HepG2 (cell line): ENCODE data around the gene EXOC3L4. TPM values are rescaled to one million over a fixed set of nuclear protein-coding genes. Genes with fewer than 3 reads are reported as not detected.

Experiments
- ATAC-seq: fragments of 200-7000 bp; cut with Tn5 transposase; 3 replicates; pipeline ENCODE4 v1.9.1; 2020; ENCODE audit warnings: mild to moderate bottlenecking, moderate library complexity
- BruUV-seq: library from RNA; stranded (reverse); fragments of 400-500 nt; replicated peaks from 2 replicates; lab custom pipeline; 2021; lab: Mats Ljungman, UMichigan
- CTCF ChIA-PET: fragments of 300-600 bp; formaldehyde crosslinking; extraction: SDS; loops from one replicate; lab custom pipeline; 2021; ENCODE audit warnings: low total read pairs, inconsistent platforms, low intra/inter-chr PET ratio; lab: Yijun Ruan, JAX
- POLR2A ChIA-PET: fragments of 350-600 bp; sonication (Branson Sonifier 250); formaldehyde crosslinking; loops from one replicate; lab custom pipeline; 2020; ENCODE audit warnings: antibody characterized with exemption, inconsistent platforms; lab: Yijun Ruan, JAX
- DNase-seq: peaks from one replicate; pipeline ENCODE4 v3.0.0-alpha.2; 2015; ENCODE audit warnings: low spot score
- FAIRE-seq: peaks from 3 replicates; lab custom pipeline; 2011; peaks lifted over from hg19 to GRCh38; lab: Jason Lieb, UNC
- H2AFZ ChIP-seq: one replicate; pipeline ENCODE4 v1.6.1; 2011; ENCODE audit warnings: low read length, inconsistent platforms
- H3K27ac ChIP-seq: fragments of 300-600 bp; 3 replicates; pipeline ENCODE4 v1.8.0; 2011; ENCODE audit warnings: mixed run types, mild to moderate bottlenecking, mixed read lengths, low read length, inconsistent platforms; ENCODE audit not compliant: insufficient read depth; ENCODE audit errors: extremely low read length
- H3K27me3 ChIP-seq, 2 experiments: fragments of 200-600 bp in 1 of 2; 2 replicates in 1 of 2; 3 replicates in 1 of 2; pipeline versions ENCODE4 v1.6.0 to v1.8.0; 2011; ENCODE audit warnings: low read length in 2 of 2, mild to moderate bottlenecking in 2 of 2, moderate library complexity in 2 of 2, inconsistent platforms in 1 of 2; ENCODE audit not compliant: insufficient read depth in 2 of 2, control insufficient read depth in 1 of 2
- H3K36me3 ChIP-seq, 2 experiments: fragments of 200-600 bp in 1 of 2; replicated peaks in 1 of 2; 2 replicates in 1 of 2; 3 replicates in 1 of 2; pipeline versions ENCODE4 v1.5.1 to v1.8.0; 2011; ENCODE audit warnings: low read length in 2 of 2, inconsistent platforms in 1 of 2; ENCODE audit not compliant: insufficient read depth in 2 of 2, control insufficient read depth in 1 of 2
- H3K4me1 ChIP-seq: 2 replicates; pipeline ENCODE4 v1.5.1; 2012; ENCODE audit warnings: low read length, inconsistent platforms; ENCODE audit not compliant: insufficient read depth
- H3K4me2 ChIP-seq: 2 replicates; pipeline ENCODE4 v1.6.0; 2011; ENCODE audit warnings: low read depth, low read length, inconsistent platforms
- H3K4me3 ChIP-seq, 3 experiments: fragments of 200-600 bp in 1 of 3; sonication (generic), shearing (Covaris generic) in 1 of 3; replicated peaks in 1 of 3; 2 replicates each; pipeline ENCODE4 v1.5.1; 2011 to 2016; ENCODE audit warnings: low read length in 3 of 3, inconsistent platforms in 2 of 3, low read depth in 2 of 3, mild to moderate bottlenecking in 2 of 3, control low read depth in 1 of 3, mixed read lengths in 1 of 3; ENCODE audit not compliant: insufficient read depth in 1 of 3
- H3K79me2 ChIP-seq: one replicate; pipeline ENCODE4 v1.6.1; 2011; ENCODE audit warnings: low read length, inconsistent platforms; ENCODE audit not compliant: insufficient read depth
- H3K9ac ChIP-seq: 2 replicates; pipeline ENCODE4 v1.6.0; 2011; ENCODE audit warnings: mild to moderate bottlenecking, low read depth, low read length, inconsistent platforms; ENCODE audit not compliant: insufficient read depth
- H3K9me3 ChIP-seq: 2 replicates; pipeline ENCODE4 v1.5.1; 2012; ENCODE audit warnings: mild to moderate bottlenecking, low read length
- H4K20me1 ChIP-seq: 2 replicates; pipeline ENCODE4 v1.6.0; 2011; ENCODE audit warnings: inconsistent platforms, mild to moderate bottlenecking, low read length, moderate library complexity; ENCODE audit not compliant: insufficient read depth
- ARNT ChIP-seq: fragments of 450-650 bp; IDR thresholded peaks from 2 replicates; pipeline ENCODE4 v1.6.1; 2017
- JUN ChIP-seq: sonication (generic); formaldehyde crosslinking; IDR thresholded peaks from 2 replicates; pipeline ENCODE4 v1.4.0; 2020; ENCODE audit warnings: mild to moderate bottlenecking, missing genetic modification reagents
- MAZ ChIP-seq, 2 experiments: sonication (generic) in 1 of 2; formaldehyde crosslinking in 1 of 2; IDR thresholded peaks; 2 replicates each; pipeline versions ENCODE4 v1.5.0 to v1.6.1; 2012 to 2020; ENCODE audit warnings: low read depth in 2 of 2, mild to moderate bottlenecking in 2 of 2, borderline replicate concordance in 1 of 2, improper control_type of control experiment in 1 of 2, low read length in 1 of 2, missing genetic modification reagents in 1 of 2, moderate library complexity in 1 of 2
- MIER2 ChIP-seq: IDR thresholded peaks from 2 replicates; pipeline ENCODE4 v1.6.1; 2016; ENCODE audit warnings: missing biosample characterization, missing genetic modification reagents
- PHF8 ChIP-seq: sonication (generic); formaldehyde crosslinking; IDR thresholded peaks from 2 replicates; pipeline ENCODE4 v1.5.0; 2020; ENCODE audit warnings: missing genetic modification reagents
- RARG ChIP-seq: sonication (generic); formaldehyde crosslinking; IDR thresholded peaks from 2 replicates; pipeline ENCODE4 v1.4.0; 2020; ENCODE audit warnings: low read depth, mild to moderate bottlenecking, missing genetic modification reagents
- ZNF101 ChIP-seq: sonication (generic); formaldehyde crosslinking; IDR thresholded peaks from 2 replicates; pipeline ENCODE4 v1.4.0; 2020; ENCODE audit warnings: mild to moderate bottlenecking, low read depth, missing genetic modification reagents, borderline replicate concordance
- ZNF20 ChIP-seq: sonication (generic); formaldehyde crosslinking; IDR thresholded peaks from 2 replicates; pipeline ENCODE4 v1.4.0; 2020; ENCODE audit warnings: mild to moderate bottlenecking, moderate library complexity, missing genetic modification reagents
- ZNF367 ChIP-seq: sonication (generic); formaldehyde crosslinking; IDR thresholded peaks from 2 replicates; pipeline ENCODE4 v1.4.0; 2020; ENCODE audit warnings: missing genetic modification reagents, borderline replicate concordance
- ZNF746 ChIP-seq: sonication (generic); formaldehyde crosslinking; IDR thresholded peaks from 2 replicates; pipeline ENCODE4 v1.8.0; 2022; ENCODE audit warnings: mild to moderate bottlenecking, missing genetic modification reagents
- WGBS: methylation state at CpG from one replicate; pipeline ENCODE4 v1.1.6; 2017; ENCODE audit warnings: low lambda C conversion rate; 5-methylcytosine and 5-hydroxymethylcytosine counted together
- in situ Hi-C: cut with HindIII; loops from 2 replicates; pipeline ENCODE4 v1.10.0; 2017; ENCODE audit warnings: low pct_unique_long_range_greater_than_20kb; ENCODE audit not compliant: extremely low pct_ligation_motif_present
- intact Hi-C: fragments of 100-400 bp; cut with micrococcal nuclease; formaldehyde crosslinking; loops from one replicate; pipeline ENCODE4 v1.10.0; 2022; ENCODE audit not compliant: unreplicated experiment
- polyA plus RNA-seq, 8 experiments: library from polyadenylated mRNA; depleted of rRNA in 3 of 8; stranded (reverse) in 7 of 8; unstranded in 1 of 8; fragments of >200 nt; fragmentation: Illumina TruSeq in 4 of 8; extraction: Trizol in 4 of 8; gene quantifications; 2 replicates each; pipeline versions ENCODE4 v1.2.1 to v1.2.3, GENCODE V29; 2011 to 2016; ENCODE audit warnings: low read depth in 4 of 8, missing spikeins in 1 of 8, mixed read lengths in 1 of 8; ENCODE audit not compliant: insufficient read depth in 1 of 8
- total RNA-seq, 5 experiments: library from RNA; depleted of rRNA; stranded (reverse); fragments of >200 nt; fragmentation: Illumina TruSeq; extraction: Trizol; gene quantifications; 2 replicates each; pipeline ENCODE4 v1.2.3, GENCODE V29; 2016; ENCODE audit warnings: low read depth in 1 of 5
- TF ChIP-seq, protein P1 (sequence below): sonication (generic); formaldehyde crosslinking; IDR thresholded peaks from 2 replicates; pipeline ENCODE4 v1.8.1; 2022; ENCODE audit warnings: low read depth, mild to moderate bottlenecking, missing genetic modification reagents

EXOC3L4 gene
- total and polyA plus RNA-seq, 2 of the 13 experiments (the other 11 are each of a cell fraction or from before 2014, with no cell fraction given): 11.8 to 27.0 TPM

DNA sequence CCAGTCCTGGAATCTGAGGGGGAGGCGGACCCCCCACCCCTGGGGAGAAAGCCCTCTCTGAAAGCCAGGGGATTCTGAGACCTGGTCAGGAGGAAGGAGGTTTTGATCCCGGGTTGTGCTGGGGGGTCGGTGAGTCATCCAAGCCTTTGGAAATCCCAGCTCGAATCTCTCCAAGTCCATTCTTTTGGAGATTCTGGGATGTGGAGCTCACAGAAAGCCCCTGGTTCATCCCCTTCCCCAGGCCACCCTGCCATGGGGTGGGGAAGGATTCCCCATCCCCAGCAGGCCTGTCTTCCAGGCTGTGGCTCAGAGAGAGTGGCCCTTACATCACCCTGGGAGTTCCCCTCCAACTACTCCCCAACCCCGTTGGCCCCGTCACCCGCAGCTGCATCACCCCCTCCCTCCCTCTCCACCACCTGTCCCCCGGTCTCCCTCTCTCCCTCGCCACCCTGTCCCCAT lies 14.3 kb downstream of the EXOC3L4 start:
- H3K27me3 ChIP-seq: no peaks in the 10 kb centered on the region
- ATAC-seq (no peak), FAIRE-seq (no peak)
- H3K9ac ChIP-seq: no peak overlapping the region
- BruUV-seq: no TSS peak
- no peak overlapping the region for H3K4me2 ChIP-seq
- intact Hi-C loops (no loop called here), in situ Hi-C loops (no loop called here)
- H3K4me1 ChIP-seq: peaks cover 92% of the 10 kb centered on the region
- POLR2A ChIA-PET: interaction anchor here (5.9 kb wide), 1 partner anchor 8 kb away, joined by 55 read pairs; no protein-coding TSS in a partner anchor
- no peak overlapping the region for H2AFZ ChIP-seq
- peak; percentile 72; the same call in 1 of the 2 replicates for TF ChIP-seq ZNF746 (CRISPR knock-in tag)
- TF ChIP-seq ZNF367: no peak
- no peak for TF ChIP-seq RARG (CRISPR knock-in tag)
- TF ChIP-seq, all 625 proteins: peak for 1
- peaks cover 12% of the 10 kb centered on the region for H4K20me1 ChIP-seq
- no peak overlapping the region for H3K4me3 ChIP-seq
- CTCF ChIA-PET: no interaction called here
- H3K9me3 ChIP-seq: no peaks in the 10 kb centered on the region
- peaks cover 5 to 6% of the 10 kb centered on the region in 2 experiments; a peak in 2 of 5 replicates for H3K36me3 ChIP-seq
- DNase-seq: no peak
- no peak overlapping the region for H3K27ac ChIP-seq
- no peaks in the 10 kb centered on the region for H3K79me2 ChIP-seq
- WGBS: 55% methylated on average over 7 of the region's 9 CpGs

DNA sequence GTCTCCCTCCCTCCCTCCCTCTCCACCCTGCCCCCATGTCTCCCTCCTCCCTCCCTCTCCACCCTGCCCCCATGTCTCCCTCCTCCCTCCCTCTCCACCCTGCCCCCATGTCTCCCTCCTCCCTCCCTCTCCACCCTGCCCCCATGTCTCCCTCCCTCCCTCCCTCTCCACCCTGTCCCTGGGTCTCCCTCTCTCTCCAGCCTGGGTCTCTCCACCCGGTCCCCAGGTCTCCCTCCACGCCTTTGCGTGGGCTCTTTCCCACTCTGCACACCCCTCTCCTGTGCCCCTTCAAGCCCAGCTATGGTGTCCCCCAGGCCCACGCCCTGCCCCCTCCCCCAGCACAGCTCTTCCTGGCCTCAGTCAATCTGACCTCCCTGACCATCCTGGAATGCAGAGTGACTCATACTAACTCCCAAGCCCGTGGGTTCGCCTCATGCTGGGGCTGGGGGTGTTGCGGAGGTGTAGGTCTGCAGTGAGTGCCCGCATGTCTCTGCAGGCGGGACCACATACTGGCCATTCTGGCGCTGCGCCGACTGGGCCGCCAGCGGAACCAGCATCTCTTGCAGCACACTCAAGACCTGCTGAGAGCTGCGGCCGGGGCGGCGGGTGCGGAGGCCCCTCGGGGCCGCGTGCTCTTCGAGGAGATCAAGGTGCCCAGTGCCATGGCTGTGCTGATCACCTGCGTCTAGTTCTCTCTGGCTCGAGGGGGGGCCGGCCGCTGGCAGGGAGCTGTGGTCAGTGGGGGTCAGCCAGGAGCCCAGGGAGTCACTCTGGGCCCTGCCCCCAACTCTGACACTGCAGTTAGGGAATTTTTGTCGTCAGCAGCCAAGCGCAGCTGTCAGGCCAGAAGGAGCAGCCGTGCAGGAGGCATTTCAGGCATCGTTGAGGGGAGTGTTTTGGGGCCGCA lies 15.3 kb downstream of the EXOC3L4 start:
- Histone ChIP-seq H3K9me3 (no peaks in the 10 kb centered on the region), H2AFZ (no peak overlapping the region), H3K79me2 (no peaks in the 10 kb centered on the region), H3K36me3 (peaks cover 5 to 6% of the 10 kb centered on the region in 2 experiments; a peak in 2 of 5 replicates), H3K9ac (no peak overlapping the region), H3K27ac (no peak overlapping the region), H3K4me1 (peaks cover 95% of the 10 kb centered on the region), H3K4me2 (no peak overlapping the region), H3K4me3 (no peak overlapping the region), H3K27me3 (no peaks in the 10 kb centered on the region), H4K20me1 (peaks cover 12% of the 10 kb centered on the region)
- intact Hi-C loops (no loop called here), in situ Hi-C loops (no loop called here)
- no peak for FAIRE-seq
- 72% methylated on average over 21 of the region's 32 CpGs for WGBS
- peak; percentile 73 for DNase-seq
- BruUV-seq: no TSS peak
- ChIA-PET POLR2A (interaction anchor here (1.0 to 5.9 kb wide), 4 partner anchors 9 to 224 kb away, joined by 3 to 55 read pairs (median 4); partner anchors contain the start of genes EIF5 and EXOC3L4), CTCF (no interaction called here)
- no peak for ATAC-seq
- TF ChIP-seq, protein P1, sequence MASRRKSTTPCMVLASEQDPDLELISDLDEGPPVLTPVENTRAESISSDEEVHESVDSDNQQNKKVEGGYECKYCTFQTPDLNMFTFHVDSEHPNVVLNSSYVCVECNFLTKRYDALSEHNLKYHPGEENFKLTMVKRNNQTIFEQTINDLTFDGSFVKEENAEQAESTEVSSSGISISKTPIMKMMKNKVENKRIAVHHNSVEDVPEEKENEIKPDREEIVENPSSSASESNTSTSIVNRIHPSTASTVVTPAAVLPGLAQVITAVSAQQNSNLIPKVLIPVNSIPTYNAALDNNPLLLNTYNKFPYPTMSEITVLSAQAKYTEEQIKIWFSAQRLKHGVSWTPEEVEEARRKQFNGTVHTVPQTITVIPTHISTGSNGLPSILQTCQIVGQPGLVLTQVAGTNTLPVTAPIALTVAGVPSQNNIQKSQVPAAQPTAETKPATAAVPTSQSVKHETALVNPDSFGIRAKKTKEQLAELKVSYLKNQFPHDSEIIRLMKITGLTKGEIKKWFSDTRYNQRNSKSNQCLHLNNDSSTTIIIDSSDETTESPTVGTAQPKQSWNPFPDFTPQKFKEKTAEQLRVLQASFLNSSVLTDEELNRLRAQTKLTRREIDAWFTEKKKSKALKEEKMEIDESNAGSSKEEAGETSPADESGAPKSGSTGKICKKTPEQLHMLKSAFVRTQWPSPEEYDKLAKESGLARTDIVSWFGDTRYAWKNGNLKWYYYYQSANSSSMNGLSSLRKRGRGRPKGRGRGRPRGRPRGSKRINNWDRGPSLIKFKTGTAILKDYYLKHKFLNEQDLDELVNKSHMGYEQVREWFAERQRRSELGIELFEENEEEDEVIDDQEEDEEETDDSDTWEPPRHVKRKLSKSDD (CRISPR knock-in tag): no peak
- TF ChIP-seq ZNF101 (CRISPR knock-in tag) (no peak), JUN (peak; percentile 41; the same call in 1 of the 2 replicates), MIER2 (no peak), ARNT (no peak), ZNF20 (CRISPR knock-in tag) (no peak), PHF8 (no peak), MAZ (IDR thresholded peaks at IDR 0.05; ENCODE audit: borderline replicate concordance, low read depth, low read length) (peak; percentile 19; the same call in 1 of the 2 replicates), MAZ (CRISPR knock-in tag; IDR thresholded peaks at IDR 0.05; ENCODE audit: low read depth) (no peak)
